A673 (cell line): Measurements from ENCODE around the gene KRTAP17-1. TPM values are rescaled to one million over a fixed set of nuclear protein-coding genes. Genes with fewer than 3 reads are reported as not detected.

ENCODE experiments used
- BruUV-seq: library from RNA; stranded (reverse); fragments of 400-500 nt; replicated peaks from 2 replicates; lab custom pipeline; 2021; lab: Mats Ljungman, UMichigan
- CTCF ChIA-PET: fragments of 300-600 bp; sonication (Branson Sonifier 250); formaldehyde crosslinking; loops from one replicate; lab custom pipeline; 2022; ENCODE audit warnings: antibody characterized with exemption; lab: Charles Lee
- POLR2A ChIA-PET: fragments of 300-600 bp; sonication (Branson Sonifier 250); formaldehyde crosslinking; loops from one replicate; lab custom pipeline; 2022; ENCODE audit warnings: antibody characterized with exemption; ENCODE audit not compliant: low non-redundant PET; lab: Charles Lee
- DNase-seq: peaks from one replicate; pipeline ENCODE4 v3.0.0-alpha.2; 2015; ENCODE audit warnings: low spot score
- H3K27ac ChIP-seq: fragments of 200-600 bp; sonication (generic); 2 replicates; pipeline ENCODE4 v1.5.1; 2016; ENCODE audit warnings: mixed run types, low read depth, mild to moderate bottlenecking, mixed read lengths, antibody characterized with exemption, low read length; ENCODE audit not compliant: poor library complexity, severe bottlenecking
- H3K27me3 ChIP-seq: fragments of 200-600 bp; sonication (generic); replicated peaks from 2 replicates; pipeline ENCODE4 v1.6.1; 2017; ENCODE audit warnings: mixed run types, low read depth, mild to moderate bottlenecking, mixed read lengths, antibody characterized with exemption, low read length; ENCODE audit not compliant: insufficient read depth, poor library complexity
- H3K36me3 ChIP-seq: fragments of 200-600 bp; sonication (generic); 2 replicates; pipeline ENCODE4 v1.6.1; 2016; ENCODE audit warnings: mixed run types, mild to moderate bottlenecking, mixed read lengths, antibody characterized with exemption, low read length; ENCODE audit not compliant: insufficient read depth, poor library complexity, severe bottlenecking
- H3K4me1 ChIP-seq: fragments of 200-600 bp; sonication (generic); 2 replicates; pipeline ENCODE4 v1.6.1; 2017; ENCODE audit warnings: mixed run types, mild to moderate bottlenecking, mixed read lengths, antibody characterized with exemption, low read length; ENCODE audit not compliant: insufficient read depth, poor library complexity, severe bottlenecking
- H3K4me3 ChIP-seq: fragments of 200-600 bp; sonication (generic); 2 replicates; pipeline ENCODE4 v1.5.1; 2016; ENCODE audit warnings: low read depth, mixed run types, mild to moderate bottlenecking, mixed read lengths, low read length; ENCODE audit not compliant: poor library complexity, severe bottlenecking
- H3K9me3 ChIP-seq: fragments of 200-600 bp; sonication (generic); 2 replicates; pipeline ENCODE4 v1.6.1; 2016; ENCODE audit warnings: mixed run types, low read depth, mild to moderate bottlenecking, mixed read lengths, antibody characterized with exemption, low read length; ENCODE audit not compliant: poor library complexity, severe bottlenecking
- EZH2 ChIP-seq: fragments of 200-600 bp; sonication (generic); IDR thresholded peaks from 2 replicates; pipeline ENCODE4 v1.6.1; 2017; ENCODE audit warnings: borderline replicate concordance, low read depth, mild to moderate bottlenecking, mixed read lengths, antibody characterized with exemption, low read length; ENCODE audit not compliant: poor library complexity, severe bottlenecking
- intact Hi-C: fragments of 100-400 bp; cut with micrococcal nuclease; formaldehyde crosslinking; loops from one replicate; pipeline ENCODE4 v1.10.0; 2022; ENCODE audit not compliant: unreplicated experiment
- total RNA-seq: library from RNA; stranded (reverse); gene quantifications from 2 replicates; pipeline ENCODE4 v1.2.3, GENCODE V29; 2021
- TF ChIP-seq, protein P1 (sequence below): fragments of 300-800, 200-600 bp; sonication (generic); conservative IDR thresholded peaks from 2 replicates; pipeline ENCODE4 v1.5.1; 2017; ENCODE audit warnings: low read depth, mild to moderate bottlenecking, antibody characterized with exemption, low read length, moderate library complexity, mixed read lengths

Gene KRTAP17-1
- total RNA-seq, 1 experiment from 2014 or later, result not detected

DNA sequence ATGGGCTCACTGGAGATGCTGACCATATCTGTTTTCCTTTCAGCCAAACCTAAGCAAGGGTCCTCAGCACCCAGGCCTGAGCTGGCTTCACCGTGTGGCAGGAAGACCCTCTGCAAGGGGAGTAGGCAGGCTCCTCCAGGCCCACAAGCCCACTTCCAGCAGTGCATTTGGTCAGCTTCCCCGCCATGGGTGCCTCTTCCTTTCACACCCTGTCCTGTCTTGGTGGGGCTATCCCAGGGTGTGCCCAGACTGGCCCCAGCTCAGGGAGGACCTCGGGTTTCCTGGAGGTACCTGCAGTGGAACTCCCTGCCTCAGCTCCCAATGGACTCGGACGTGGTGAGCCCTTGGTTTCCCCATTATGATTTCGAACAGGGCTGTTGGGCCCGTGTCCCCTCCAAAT, 12.7 kb upstream of the KRTAP17-1 start:
- DNase-seq, result no peak
- H3K36me3 ChIP-seq, result no peaks in the 10 kb centered on the region
- no peak overlapping the region for H3K4me3 ChIP-seq
- ChIA-PET CTCF (no interaction called here), POLR2A (no interaction called here)
- H3K9me3 ChIP-seq, result no peaks in the 10 kb centered on the region
- no peaks in the 10 kb centered on the region for H3K27me3 ChIP-seq
- H3K4me1 ChIP-seq, result no peaks in the 10 kb centered on the region
- TF ChIP-seq, protein P1, sequence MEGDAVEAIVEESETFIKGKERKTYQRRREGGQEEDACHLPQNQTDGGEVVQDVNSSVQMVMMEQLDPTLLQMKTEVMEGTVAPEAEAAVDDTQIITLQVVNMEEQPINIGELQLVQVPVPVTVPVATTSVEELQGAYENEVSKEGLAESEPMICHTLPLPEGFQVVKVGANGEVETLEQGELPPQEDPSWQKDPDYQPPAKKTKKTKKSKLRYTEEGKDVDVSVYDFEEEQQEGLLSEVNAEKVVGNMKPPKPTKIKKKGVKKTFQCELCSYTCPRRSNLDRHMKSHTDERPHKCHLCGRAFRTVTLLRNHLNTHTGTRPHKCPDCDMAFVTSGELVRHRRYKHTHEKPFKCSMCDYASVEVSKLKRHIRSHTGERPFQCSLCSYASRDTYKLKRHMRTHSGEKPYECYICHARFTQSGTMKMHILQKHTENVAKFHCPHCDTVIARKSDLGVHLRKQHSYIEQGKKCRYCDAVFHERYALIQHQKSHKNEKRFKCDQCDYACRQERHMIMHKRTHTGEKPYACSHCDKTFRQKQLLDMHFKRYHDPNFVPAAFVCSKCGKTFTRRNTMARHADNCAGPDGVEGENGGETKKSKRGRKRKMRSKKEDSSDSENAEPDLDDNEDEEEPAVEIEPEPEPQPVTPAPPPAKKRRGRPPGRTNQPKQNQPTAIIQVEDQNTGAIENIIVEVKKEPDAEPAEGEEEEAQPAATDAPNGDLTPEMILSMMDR, result no peak
- TF ChIP-seq EZH2, result no peak
- no peak overlapping the region for H3K27ac ChIP-seq
- intact Hi-C loops, result loop anchor here (5.0 kb wide), 2 partner anchors 181 to 471 kb away; partner anchors contain the start of gene KRTAP4-5
- BruUV-seq, result no TSS peak

DNA sequence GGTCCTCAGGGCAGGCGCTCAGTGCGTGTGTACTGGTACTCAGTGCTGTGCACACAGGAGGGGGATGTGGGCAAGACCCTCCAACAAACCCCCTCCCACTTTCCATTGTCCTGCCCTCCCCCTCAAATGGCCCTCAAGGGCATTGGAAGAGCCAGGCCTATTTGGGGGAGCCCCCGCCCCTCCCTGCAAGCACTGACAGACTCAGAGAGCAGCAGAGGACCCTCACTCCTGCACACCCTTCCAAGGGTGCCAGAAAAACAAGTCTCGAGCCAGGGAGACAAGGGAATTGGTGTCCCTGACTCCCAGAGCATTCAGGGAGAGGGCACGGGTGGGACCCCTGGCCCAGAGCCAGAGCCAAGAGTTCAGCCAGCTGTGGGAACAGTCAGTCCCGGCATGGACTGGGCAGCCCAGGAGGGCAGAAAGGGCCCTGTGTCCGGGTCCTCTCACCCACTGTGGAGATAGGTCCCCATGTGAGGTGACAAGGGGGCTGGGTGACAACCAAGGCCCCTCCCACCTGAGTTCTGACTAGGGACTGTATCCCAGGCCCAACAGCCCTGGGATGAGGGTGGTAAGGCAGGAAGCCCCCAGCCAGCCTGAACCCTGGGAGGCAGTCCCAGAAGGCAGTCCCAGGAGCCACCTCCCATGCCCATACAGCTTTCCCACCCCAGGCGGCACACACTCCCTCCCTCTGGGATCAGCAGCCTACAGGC, 12.1 kb upstream of the KRTAP17-1 start:
- TF ChIP-seq, protein P1, result no peak
- intact Hi-C loops, result loop anchor here (5.0 kb wide), 2 partner anchors 180 to 470 kb away; partner anchors contain the start of gene KRTAP4-5
- Histone ChIP-seq H3K27ac (no peak overlapping the region), H3K4me3 (no peak overlapping the region), H3K36me3 (no peaks in the 10 kb centered on the region), H3K4me1 (no peaks in the 10 kb centered on the region), H3K27me3 (no peaks in the 10 kb centered on the region), H3K9me3 (no peaks in the 10 kb centered on the region)
- BruUV-seq, result no TSS peak
- DNase-seq, result no peak
- CTCF ChIA-PET, result no interaction called here
- POLR2A ChIA-PET, result no interaction called here

DNA sequence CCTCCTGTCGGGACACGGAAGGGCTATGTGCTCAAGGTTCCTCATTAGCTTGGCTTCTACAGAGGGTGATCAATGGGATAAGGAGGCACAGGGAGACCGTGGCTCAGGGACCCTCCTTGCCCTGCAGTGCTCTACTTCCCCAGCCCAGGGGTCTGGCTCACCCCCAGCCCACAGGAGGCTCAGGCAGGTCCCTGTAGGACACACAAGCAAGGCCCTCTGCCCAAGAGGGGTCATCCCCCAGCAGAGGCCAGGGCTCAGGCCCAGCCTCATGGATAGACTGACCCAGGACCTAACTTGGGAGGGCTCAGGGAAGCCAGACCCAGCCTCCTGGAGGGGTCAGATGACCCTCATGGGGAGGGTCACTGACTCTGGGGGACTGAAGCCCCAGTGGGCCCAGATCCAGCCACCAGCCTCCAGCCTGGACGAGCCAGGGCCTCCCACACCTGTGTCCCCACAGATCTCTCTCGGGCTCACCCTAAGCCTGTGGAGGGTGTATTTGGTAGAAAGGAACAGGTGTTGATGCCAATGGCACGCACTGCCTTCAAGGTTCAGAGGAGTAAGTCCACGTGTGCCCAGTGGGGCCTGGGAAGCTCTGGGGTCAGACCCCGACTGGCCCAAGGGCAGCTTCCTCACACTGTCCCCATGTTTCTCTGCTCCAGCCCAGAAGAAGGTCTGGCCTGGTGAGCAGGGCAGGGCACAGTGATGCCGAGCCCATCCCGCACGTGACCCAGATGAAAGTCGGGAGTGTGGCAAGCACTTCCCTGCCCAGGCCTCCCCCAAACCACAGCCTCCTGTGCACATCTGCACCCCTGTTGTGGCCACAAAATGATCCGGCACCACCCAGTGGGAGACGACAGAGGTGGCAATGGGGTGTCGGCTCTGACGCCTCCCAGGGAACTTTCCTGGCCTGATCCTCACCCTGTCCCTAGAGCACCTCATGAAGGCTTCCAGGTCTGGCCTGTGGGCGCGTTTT, 10.9 kb upstream of the KRTAP17-1 start:
- no TSS peak for BruUV-seq
- ChIA-PET POLR2A (no interaction called here), CTCF (no interaction called here)
- Histone ChIP-seq H3K27me3 (no peaks in the 10 kb centered on the region), H3K4me3 (no peak overlapping the region), H3K9me3 (no peaks in the 10 kb centered on the region), H3K27ac (no peak overlapping the region), H3K36me3 (no peaks in the 10 kb centered on the region), H3K4me1 (no peaks in the 10 kb centered on the region)
- no peak for TF ChIP-seq EZH2
- TF ChIP-seq, protein P1, result no peak
- intact Hi-C loops, result loop anchor here (5.0 kb wide), 2 partner anchors 179 to 469 kb away; partner anchors contain the start of gene KRTAP4-5
- no peak for DNase-seq
